B cell (primary cell): ENCODE measurements around the gene AARS2. TPM values are rescaled to one million over a fixed set of nuclear protein-coding genes. Genes with fewer than 3 reads are reported as not detected.
A peak's percentile ranks its signal among the peaks of the same experiment; 100 is the strongest.

ENCODE experiments used
- ATAC-seq: fragments of 200-7000 bp; cut with Tn5 transposase; one replicate; pipeline ENCODE4 v1.10.0; 2021; ENCODE audit warnings: low read depth, mild to moderate bottlenecking, moderate number of reproducible peaks, moderate library complexity
- CTCF ChIA-PET: fragments of 350-600 bp; sonication (Branson Sonifier 250); formaldehyde crosslinking; loops from one replicate; lab custom pipeline; 2021; ENCODE audit warnings: antibody characterized with exemption, inconsistent platforms; lab: Charles Lee
- POLR2A ChIA-PET: fragments of 350-600 bp; sonication (Branson Sonifier 250); formaldehyde crosslinking; loops from one replicate; lab custom pipeline; 2021; ENCODE audit warnings: antibody characterized with exemption; lab: Charles Lee
- DNase-seq: peaks from one replicate; pipeline ENCODE4 v3.0.0; 2013
- H2AFZ ChIP-seq: 2 replicates; pipeline ENCODE4 v1.6.1; 2012; ENCODE audit warnings: mild to moderate bottlenecking, low read depth, low read length; ENCODE audit not compliant: insufficient read depth, poor library complexity, severe bottlenecking
- H3K27ac ChIP-seq, 2 donors: 1 replicate in 1 of 2; 2 replicates in 1 of 2; pipeline ENCODE4 v1.5.1; 2012 to 2013; ENCODE audit warnings: low read length in 2 of 2, mild to moderate bottlenecking in 2 of 2, moderate library complexity in 1 of 2
- H3K27me3 ChIP-seq, 4 experiments: fragments of 200-600 bp in 1 of 4; sonication (generic) in 1 of 4; replicated peaks in 1 of 4; 1 replicate in 2 of 4; 2 replicates in 2 of 4; pipeline versions ENCODE4 v1.6.1 to v1.7.0; 2013 to 2016; ENCODE audit warnings: low read length in 3 of 4, mild to moderate bottlenecking in 2 of 4, mixed read lengths in 1 of 4, moderate library complexity in 1 of 4; ENCODE audit not compliant: insufficient read depth in 4 of 4, control insufficient read depth in 3 of 4; ENCODE audit errors: control extremely low read depth in 1 of 4
- H3K36me3 ChIP-seq, 2 experiments: replicated peaks in 1 of 2; 1 replicate in 1 of 2; 2 replicates in 1 of 2; pipeline versions ENCODE4 v1.6.1 to v1.7.1; 2013; ENCODE audit warnings: low read length in 1 of 2; ENCODE audit not compliant: insufficient read depth in 2 of 2, control insufficient read depth in 1 of 2; ENCODE audit errors: control extremely low read depth in 1 of 2, extremely low read depth in 1 of 2
- H3K4me1 ChIP-seq, 2 donors: fragments of 200-600 bp in 1 of 2; sonication (generic) in 1 of 2; 1 replicate in 1 of 2; 2 replicates in 1 of 2; pipeline versions ENCODE4 v1.5.1 to v1.6.1; 2013 to 2017; ENCODE audit warnings: low read length in 2 of 2; ENCODE audit not compliant: control insufficient read depth in 2 of 2, insufficient read depth in 2 of 2
- H3K4me2 ChIP-seq: replicated peaks from 2 replicates; pipeline ENCODE3; 2012; ENCODE audit warnings: mild to moderate bottlenecking, low read depth, low read length; ENCODE audit not compliant: poor library complexity, severe bottlenecking
- H3K4me3 ChIP-seq, 5 experiments: fragments of 200-600 bp in 1 of 5; sonication (generic) in 1 of 5; 1 replicate in 3 of 5; 2 replicates in 2 of 5; pipeline versions ENCODE4 v1.5.1 to v1.7.0; 2011 to 2016; ENCODE audit warnings: low read length in 4 of 5, mild to moderate bottlenecking in 4 of 5, low read depth in 2 of 5, control low read depth in 1 of 5, moderate library complexity in 1 of 5; ENCODE audit not compliant: insufficient read depth in 1 of 5; ENCODE audit errors: control extremely low read depth in 1 of 5, extremely low read depth in 1 of 5
- H3K79me2 ChIP-seq: fragments of 200-600 bp; sonication (generic); one replicate; pipeline ENCODE4 v1.6.0; 2016; ENCODE audit warnings: low read length; ENCODE audit not compliant: control insufficient read depth, insufficient read depth
- H3K9ac ChIP-seq: fragments of 200-600 bp; sonication (generic); 2 replicates; pipeline ENCODE4 v1.6.1; 2017; ENCODE audit warnings: mild to moderate bottlenecking, low read length, moderate library complexity
- H3K9me3 ChIP-seq, 3 donors: one replicate each; pipeline versions ENCODE4 v1.6.1 to v1.7.1; 2013; ENCODE audit warnings: low read length in 2 of 3; ENCODE audit not compliant: control insufficient read depth in 2 of 3, insufficient read depth in 1 of 3; ENCODE audit errors: control extremely low read depth in 1 of 3
- H4K20me1 ChIP-seq: 2 replicates; pipeline ENCODE4 v1.6.0; 2012; ENCODE audit warnings: mild to moderate bottlenecking, low read length; ENCODE audit not compliant: insufficient read depth, control insufficient read depth, poor library complexity, severe bottlenecking
- H3K27ac Mint-ChIP-seq: one replicate; pipeline ENCODE4 v1.8.0; 2021; ENCODE audit warnings: mixed read lengths
- H3K27me3 Mint-ChIP-seq: one replicate; pipeline ENCODE4 v1.8.0; 2021; ENCODE audit warnings: mixed read lengths
- H3K4me1 Mint-ChIP-seq: one replicate; pipeline ENCODE4 v1.8.0; 2021; ENCODE audit warnings: mixed read lengths
- H3K4me3 Mint-ChIP-seq: one replicate; pipeline ENCODE4 v1.8.0; 2021; ENCODE audit warnings: mixed read lengths
- H3K9me3 Mint-ChIP-seq: one replicate; pipeline ENCODE4 v1.8.0; 2022; ENCODE audit warnings: mixed read lengths; ENCODE audit not compliant: insufficient read depth
- CTCF ChIP-seq: fragments of 200-600 bp; IDR thresholded peaks from one replicate; pipeline ENCODE4 v1.8.0; 2022; ENCODE audit warnings: antibody characterized with exemption, mild to moderate bottlenecking
- EZH2 ChIP-seq: IDR thresholded peaks from 2 replicates; pipeline ENCODE4 v1.6.1; 2012; ENCODE audit warnings: borderline replicate concordance, low read depth, mild to moderate bottlenecking, moderate library complexity, low read length; ENCODE audit not compliant: insufficient read depth, poor library complexity, severe bottlenecking
- WGBS: methylation state at CpG from one replicate; pipeline ENCODE4 v1.1.5; 2013; ENCODE audit warnings: missing lambda C conversion rate; ENCODE audit not compliant: insufficient coverage; 5-methylcytosine and 5-hydroxymethylcytosine counted together
- intact Hi-C: fragments of 100-400 bp; cut with micrococcal nuclease; formaldehyde crosslinking; loops from one replicate; pipeline ENCODE4 v1.10.0; 2022
- polyA plus RNA-seq: library from polyadenylated mRNA; depleted of rRNA; stranded (reverse); fragments of >200 nt; gene quantifications from 2 replicates; pipeline ENCODE4 v1.2.3, GENCODE V29; 2012
- total RNA-seq, 2 donors: library from RNA; stranded (reverse); fragments of 120-200 nt in 1 of 2; gene quantifications; 1 replicate in 1 of 2; 2 replicates in 1 of 2; pipeline versions ENCODE4 v1.2.3 to v1.2.4, GENCODE V29; 2013 to 2022

The AARS2 gene
- total and polyA plus RNA-seq, 2 donors (not counting 1 experiment from before 2014, with no cell fraction given): 11.3 to 21.3 TPM

GRCh38 chr6:44258325-44258863, 54.8 kb downstream of the AARS2 start:
- H3K27ac Mint-ChIP-seq: peak overlapping the region; percentile 100
- DNase-seq (peak; percentile 77), ATAC-seq (no peak)
- H3K27me3 Mint-ChIP-seq: no peaks in the 10 kb centered on the region
- H3K79me2 ChIP-seq: peaks cover 38% of the 10 kb centered on the region
- no peaks in the 10 kb centered on the region for H3K9me3 Mint-ChIP-seq
- H3K36me3 ChIP-seq: peaks cover 4 to 72% of the 10 kb centered on the region in 2 experiments
- CTCF ChIA-PET: interaction anchor here (2.7 kb wide), 2 partner anchors 9 to 55 kb away, joined by 14 to 21 read pairs; partner anchors contain the start of gene AARS2
- intact Hi-C loops: loop anchor here (5.0 kb wide), 1 partner anchor 631 kb away; the partner anchor contains the start of gene GTPBP2
- TF ChIP-seq EZH2 (no peak), CTCF (no peak)
- H4K20me1 ChIP-seq: peaks cover 51% of the 10 kb centered on the region
- POLR2A ChIA-PET: interaction anchor here (4.3 kb wide), 1 partner anchor 12 kb away, joined by 87 read pairs; the partner anchor contains the start of gene HSP90AB1
- peak overlapping the region; percentile 88 for H3K4me3 Mint-ChIP-seq
- WGBS: 43% methylated on average over 6 of the region's 9 CpGs
- H3K9me3 ChIP-seq: no peaks in the 10 kb centered on the region
- peaks cover 93% of the 10 kb centered on the region for H3K4me1 Mint-ChIP-seq
- H3K27me3 ChIP-seq: no peaks in the 10 kb centered on the region
- peak overlapping the region; percentile 96 for H3K9ac ChIP-seq
- peaks cover 66 to 91% of the 10 kb centered on the region in 2 donors for H3K4me1 ChIP-seq
- H3K27ac ChIP-seq: peak overlapping the region; percentile 83 to 98
- H2AFZ ChIP-seq: no peak overlapping the region
- H3K4me3 ChIP-seq: no peak overlapping the region
- H3K4me2 ChIP-seq: peak overlapping the region; percentile 97
